GM13977 (cell line): Measurements from ENCODE around the gene CWC25.
A peak's percentile ranks its signal among the peaks of the same experiment; 100 is the strongest.

Source experiments
- DNase-seq: peaks from one replicate; pipeline ENCODE4 v3.0.0; 2012; ENCODE audit warnings: low spot score
- CTCF ChIP-seq: IDR thresholded peaks from 2 replicates; pipeline ENCODE4 v1.5.1; 2012; ENCODE audit warnings: mild to moderate bottlenecking, control low read depth; ENCODE audit not compliant: insufficient read depth; ENCODE audit errors: extremely low read depth, missing control alignments
- in situ Hi-C: fragments of 300-500 bp; cut with MboI; formaldehyde crosslinking; loops from one replicate; pipeline ENCODE4 v1.12.0; 2022; ENCODE audit warnings: low sequenced_read_pairs, low pct_unique_long_range_greater_than_20kb, mixed read lengths, inconsistent platforms; ENCODE audit not compliant: unreplicated experiment

Gene CWC25

GRCh38 chr17:38870259-38871165 lies 45.4 kb upstream of the CWC25 start:
- in situ Hi-C loops: no loop called here
- TF ChIP-seq CTCF: no peak

GRCh38 chr17:38869526-38870258 lies 44.6 kb upstream of the CWC25 start, which contains the start of gene LASP1:
LASP1 (plus strand) TSS chr17:38870058; CDS start chr17:38870190, 132 bp downstream.
- peak; percentile 93 for DNase-seq

More at GRCh38 chr17:38870259-38871165, 45.4 kb upstream of the CWC25 start:
- peak; percentile 83 for DNase-seq

DNA sequence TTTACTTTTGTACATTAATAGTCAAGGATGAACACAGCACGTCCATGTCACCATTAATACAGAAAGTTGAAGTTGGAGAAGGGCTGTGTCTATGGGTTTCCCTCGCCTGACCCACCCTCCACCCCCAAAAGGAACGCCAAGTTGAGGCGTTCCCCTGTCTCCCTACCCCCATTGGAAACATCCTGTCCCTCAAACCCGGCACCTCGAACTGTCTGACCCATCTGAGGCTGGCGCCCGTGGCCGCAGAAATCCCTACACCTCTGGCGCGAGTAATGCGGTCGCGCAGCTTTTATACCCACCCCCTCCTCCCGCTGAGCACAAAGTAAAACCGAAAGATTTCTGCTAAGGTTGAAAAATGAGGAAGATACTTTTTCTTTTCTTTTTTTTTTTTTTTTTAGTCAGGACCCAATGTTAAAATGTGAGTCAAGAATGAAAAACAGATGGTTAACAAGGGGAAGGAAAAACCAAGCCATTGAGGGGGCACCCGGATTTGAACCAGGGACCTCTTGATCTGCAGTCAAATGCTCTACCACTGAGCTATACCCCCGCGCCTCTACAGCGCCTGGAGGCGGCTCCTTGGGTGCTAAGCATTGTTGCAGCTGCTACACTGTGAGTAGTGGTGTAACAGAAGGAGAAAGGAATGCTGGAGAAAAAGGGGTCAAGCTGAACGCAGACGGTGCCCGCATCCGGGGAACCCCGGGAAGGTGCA lies 43.9 kb upstream of the CWC25 start:
- peak; percentile 84 for DNase-seq
- peak; percentile 50 for TF ChIP-seq CTCF
- in situ Hi-C loops: no loop called here

More at GRCh38 chr17:38869526-38870258, 44.6 kb upstream of the CWC25 start, which contains the start of gene LASP1:
- no peak for TF ChIP-seq CTCF
- in situ Hi-C loops: no loop called here

DNA sequence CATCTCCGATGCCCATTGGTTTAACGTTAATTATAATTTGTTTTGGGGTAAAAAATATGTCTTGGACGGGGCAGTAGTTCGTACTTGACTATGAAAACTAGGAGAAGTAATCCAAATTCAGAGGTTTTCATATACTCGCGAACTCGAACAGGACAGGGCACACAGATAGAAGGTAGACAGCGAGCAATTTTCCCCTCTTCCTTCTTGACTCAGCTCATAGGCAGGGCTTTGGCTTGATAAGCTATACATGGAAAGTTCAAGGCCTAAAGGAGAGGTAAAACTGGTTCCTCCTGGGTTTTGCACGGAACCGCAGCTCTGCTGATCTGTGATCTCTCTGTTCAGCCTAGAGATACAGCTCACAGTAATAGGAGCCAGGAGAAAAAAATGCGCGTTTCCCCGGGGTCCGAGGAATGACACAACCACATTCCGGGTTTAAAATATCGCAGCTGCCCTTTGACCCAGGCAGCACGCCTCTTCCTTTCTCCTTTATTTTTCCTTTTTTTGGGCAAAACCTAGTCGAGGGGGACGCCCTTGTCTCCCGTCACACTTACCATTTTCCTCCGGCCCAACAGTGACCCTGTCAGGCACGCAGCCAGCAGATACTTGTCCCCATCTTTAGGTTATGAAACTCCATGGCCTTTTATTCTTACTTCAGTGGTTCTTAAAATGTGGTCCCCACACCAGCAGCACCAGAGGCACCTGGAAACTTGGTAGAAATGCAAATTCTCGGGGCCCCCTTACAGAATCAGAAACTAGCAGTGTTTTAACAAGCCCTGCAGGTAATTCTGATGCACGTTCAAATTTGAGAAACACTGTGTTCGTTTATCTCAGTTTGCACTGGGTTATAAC lies 43.1 kb upstream of the CWC25 start:
- in situ Hi-C loops: no loop called here
- peak; percentile 54 for DNase-seq
- TF ChIP-seq CTCF: no peak

- in situ Hi-C loops: no loop called here
- DNase-seq: no peak
- TF ChIP-seq CTCF: peak; percentile 16
These were observed 42.3 kb upstream of the CWC25 start for GRCh38 chr17:38867179-38867967.
